T-helper 2 cell (primary cell): ENCODE measurements around the gene CDCA7.
"Not testable (repeated sequence)": the region's sequence is repeated elsewhere in the genome, so short reads cannot be mapped to it uniquely, and the experiment has no call there.

ENCODE experiments used
- DNase-seq, 5 experiments: peaks; one replicate each; pipeline versions ENCODE4 v3.0.0 to v3.0.0-alpha.2; 2012 to 2022

The CDCA7 gene

GRCh38 chr2:173359231-173359630 lies 4.6 kb downstream of the CDCA7 start:
- peak in 1 of 5 experiments; percentile 84 for DNase-seq

- peak in 1 of 5 experiments; percentile 61 for DNase-seq
These were observed 15.5 kb downstream of the CDCA7 start for GRCh38 chr2:173370198-173370597.

- no peak for DNase-seq
These were observed 16.4 kb downstream of the CDCA7 start for GRCh38 chr2:173371023-173371422.

- DNase-seq: no peak
These were observed 18.6 kb downstream of the CDCA7 start for GRCh38 chr2:173373290-173373689.

- DNase-seq: no peak
These were observed 20.0 kb downstream of the CDCA7 start for GRCh38 chr2:173374634-173375033.

- not testable (repeated sequence) for DNase-seq
These were observed 30.9 kb downstream of the CDCA7 start for GRCh38 chr2:173385534-173385933.

- DNase-seq: no peak
These were observed 31.5 kb downstream of the CDCA7 start for GRCh38 chr2:173386021-173386737.

- DNase-seq: no peak
These were observed 32.0 kb downstream of the CDCA7 start for GRCh38 chr2:173386738-173387065.

- DNase-seq: no peak
These were observed 32.4 kb downstream of the CDCA7 start for GRCh38 chr2:173387079-173387478.

- DNase-seq: no peak
These were observed 33.0 kb downstream of the CDCA7 start for GRCh38 chr2:173387660-173388059.

GRCh38 chr2:173388795-173389194 lies 34.1 kb downstream of the CDCA7 start:
- DNase-seq: no peak

- DNase-seq: no peak
These were observed 35.4 kb downstream of the CDCA7 start for GRCh38 chr2:173390036-173390435.

- no peak for DNase-seq
These were observed 38.1 kb downstream of the CDCA7 start for GRCh38 chr2:173392731-173393130.

- no peak for DNase-seq
These were observed 38.5 kb downstream of the CDCA7 start for GRCh38 chr2:173393186-173393585.

- DNase-seq: no peak
These were observed 39.0 kb downstream of the CDCA7 start for GRCh38 chr2:173393636-173394035.

GRCh38 chr2:173394091-173394974 lies 39.7 kb downstream of the CDCA7 start:
- DNase-seq: no peak

- DNase-seq: no peak
These were observed 41.1 kb downstream of the CDCA7 start for GRCh38 chr2:173395567-173396351.

GRCh38 chr2:173397539-173397938 lies 42.9 kb downstream of the CDCA7 start:
- no peak for DNase-seq

GRCh38 chr2:173399229-173399628 lies 44.6 kb downstream of the CDCA7 start:
- no peak for DNase-seq

- peak in 1 of 5 experiments; percentile 10 for DNase-seq
These were observed 46.1 kb downstream of the CDCA7 start for GRCh38 chr2:173400760-173401159.

GRCh38 chr2:173401716-173402326 lies 47.1 kb downstream of the CDCA7 start:
- DNase-seq: no peak

- peak; percentile 24 to 74 (median 51) for DNase-seq
These were observed 47.8 kb downstream of the CDCA7 start for GRCh38 chr2:173402405-173402974.
